ENCODE measurements around the gene PTPRM. TPM values are rescaled to one million over a fixed set of nuclear protein-coding genes. Genes with fewer than 3 reads are reported as not detected.
A peak's percentile ranks its signal among the peaks of the same experiment; 100 is the strongest.

Gene PTPRM
- total RNA-seq, 4 donors from 2014 or later = 81.5 to 98.9 (median 86.8) TPM

GRCh38 chr18:8386669-8387380, 819.7 kb downstream of the PTPRM start:
- Histone ChIP-seq H3K9me3 (no peaks in the 10 kb centered on the region), H3K27ac (no peak overlapping the region), H3K4me3 (no peak overlapping the region), H3K36me3 (peaks cover 0 to 90% of the 10 kb centered on the region in 2 donors), H3K27me3 (no peaks in the 10 kb centered on the region), H3K4me1 (no peaks in the 10 kb centered on the region)
- 71 to 79% methylated on average over 7 to 9 of the region's 13 CpGs for WGBS, 2 donors (ENCODE audit: low coverage in 1 of 2)
- ATAC-seq = no peak
- TF ChIP-seq POLR2A (IDR thresholded peaks at IDR 0.05) = no peak
- TF ChIP-seq POLR2AphosphoS5 (IDR thresholded peaks at IDR 0.05) = no peak
- TF ChIP-seq CTCF (IDR thresholded peaks at IDR 0.05) = no peak
- TF ChIP-seq EP300 (IDR thresholded peaks at IDR 0.05) = no peak

- no peaks in the 10 kb centered on the region for H3K9me3 ChIP-seq
- 75 to 79% methylated on average over 12 to 13 of the region's 14 CpGs for WGBS, 2 donors (ENCODE audit: low coverage in 1 of 2)
- H3K36me3 ChIP-seq = peaks cover 0 to 86% of the 10 kb centered on the region in 2 donors
- TF ChIP-seq POLR2A (IDR thresholded peaks at IDR 0.05) (no peak), CTCF (IDR thresholded peaks at IDR 0.05) (peak; percentile 47 to 74 (median 54))
- no peak for ATAC-seq
- no peak overlapping the region for H3K27ac ChIP-seq
- no peak overlapping the region for H3K4me3 ChIP-seq
- H3K27me3 ChIP-seq = no peaks in the 10 kb centered on the region
- no peaks in the 10 kb centered on the region for H3K4me1 ChIP-seq
Observed at GRCh38 chr18:8389391-8390340, 822.5 kb downstream of the PTPRM start.

GRCh38 chr18:8391068-8391467, 824.0 kb downstream of the PTPRM start:
- WGBS, 2 donors (ENCODE audit: low coverage in 1 of 2) = 53 to 69% methylated on average over 2 of the region's 2 CpGs
- Histone ChIP-seq H3K36me3 (peaks cover 0 to 86% of the 10 kb centered on the region in 2 donors), H3K9me3 (no peaks in the 10 kb centered on the region), H3K4me1 (no peaks in the 10 kb centered on the region), H3K4me3 (no peak overlapping the region), H3K27ac (no peak overlapping the region), H3K27me3 (no peaks in the 10 kb centered on the region)
- ATAC-seq = no peak
- TF ChIP-seq EP300 (IDR thresholded peaks at IDR 0.05) = no peak
- TF ChIP-seq POLR2AphosphoS5 (IDR thresholded peaks at IDR 0.05) = no peak
- no peak for TF ChIP-seq POLR2A (IDR thresholded peaks at IDR 0.05)
- no peak for TF ChIP-seq CTCF (IDR thresholded peaks at IDR 0.05)

- WGBS, 2 donors (ENCODE audit: low coverage in 1 of 2) = 91 to 97% methylated on average over 5 to 7 of the region's 7 CpGs
- H3K4me1 ChIP-seq = no peaks in the 10 kb centered on the region
- H3K4me3 ChIP-seq = no peak overlapping the region
- peaks cover 0 to 91% of the 10 kb centered on the region in 2 donors for H3K36me3 ChIP-seq
- TF ChIP-seq POLR2A (IDR thresholded peaks at IDR 0.05) (no peak), EP300 (IDR thresholded peaks at IDR 0.05) (no peak), POLR2AphosphoS5 (IDR thresholded peaks at IDR 0.05) (no peak), CTCF (IDR thresholded peaks at IDR 0.05) (no peak)
- no peaks in the 10 kb centered on the region for H3K9me3 ChIP-seq
- H3K27me3 ChIP-seq = no peaks in the 10 kb centered on the region
- ATAC-seq = no peak
- H3K27ac ChIP-seq = no peak overlapping the region
Observed at GRCh38 chr18:8396254-8396653, 829.1 kb downstream of the PTPRM start.

Measured in gastroesophageal sphincter (tissue), 4 donors.